Measurements from ENCODE around the gene SDCCAG8. TPM values are rescaled to one million over a fixed set of nuclear protein-coding genes. Genes with fewer than 3 reads are reported as not detected.

SDCCAG8 gene
- total and polyA plus RNA-seq, 2 of the 8 experiments (the other 6 are each of a cell fraction or from before 2014, with no cell fraction given): 15.6 to 21.0 TPM

DNA sequence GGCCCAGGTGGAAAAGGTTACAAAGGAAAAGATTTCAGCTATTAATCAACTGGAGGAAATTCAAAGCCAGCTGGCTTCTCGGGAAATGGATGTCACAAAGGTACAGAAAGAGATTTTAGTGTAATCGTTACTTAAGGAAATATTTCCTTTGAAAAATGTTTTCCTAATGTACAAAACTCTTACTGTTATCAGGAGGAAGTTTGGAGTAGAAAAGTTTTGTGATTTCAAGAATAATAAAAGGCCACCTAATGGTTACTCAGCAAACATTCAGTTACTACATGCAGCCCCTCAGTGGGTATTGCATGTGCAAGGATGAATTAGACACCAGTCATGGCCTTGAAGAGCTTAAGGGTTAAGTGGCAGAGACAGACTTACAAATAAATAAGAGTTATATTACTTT, 85.2 kb downstream of the SDCCAG8 start:
- CTCF ChIA-PET (ENCODE audit: partially characterized antibody): interaction anchor here (0.6 to 4.5 kb wide), 3 partner anchors 68 to 400 kb away, joined by 3 to 49 read pairs (median 3); no protein-coding TSS in a partner anchor
- H3K79me2 ChIP-seq (ENCODE audit: control insufficient read depth in 1 of 2, insufficient read depth in 2 of 2, low read length in 2 of 2): no peaks in the 10 kb centered on the region
- FAIRE-seq: no peak
- H4K8ac ChIP-seq (ENCODE audit: extremely low read depth, insufficient read depth, low read length): no peak overlapping the region
- no peak overlapping the region for H2AK5ac ChIP-seq (ENCODE audit: low read depth, low read length)
- no peaks in the 10 kb centered on the region for H3K79me1 ChIP-seq (ENCODE audit: low read depth, low read length)
- no peak overlapping the region for H3K9ac ChIP-seq (replicated peaks in 1 of 4; ENCODE audit: extremely low read depth in 1 of 4, low read depth in 3 of 4, low read length in 3 of 4)
- POLR2A ChIA-PET (ENCODE audit: partially characterized antibody): no interaction called here
- no peaks in the 10 kb centered on the region for H4K20me1 ChIP-seq (replicated peaks in 1 of 2; ENCODE audit: control insufficient read depth in 1 of 2, insufficient read depth in 2 of 2, low read length in 2 of 2)
- no peaks in the 10 kb centered on the region for H3K36me3 ChIP-seq (ENCODE audit: control insufficient read depth in 2 of 4, insufficient read depth in 4 of 4, low read length in 3 of 4)
- H2AFZ ChIP-seq (ENCODE audit: low read length): no peak overlapping the region
- H3K4ac ChIP-seq (replicated peaks; ENCODE audit: insufficient read length, low read depth, low read length): no peak overlapping the region
- WGBS, 2 experiments (ENCODE audit: extremely low coverage in 1 of 2, insufficient coverage in 1 of 2, insufficient read length in 1 of 2, insufficient replicate concordance in 2 of 2, low coverage in 1 of 2, low lambda C conversion rate in 2 of 2, missing lambda C conversion rate in 1 of 2): 96% methylated on average over 2 of the region's 2 CpGs; no CpG with 5 or more reads in 1 of the 2 experiments
- no peak overlapping the region for H2BK5ac ChIP-seq (ENCODE audit: low read depth, low read length)
- H3K27ac ChIP-seq (ENCODE audit: low read depth, low read length): no peak overlapping the region
- no peak overlapping the region for H3K18ac ChIP-seq (ENCODE audit: extremely low read depth, low read length)
- no peak overlapping the region for H2BK20ac ChIP-seq (ENCODE audit: low read length)
- no peak overlapping the region for H4K5ac ChIP-seq (ENCODE audit: insufficient read length, low read depth, low read length)
- no peaks in the 10 kb centered on the region for H3K9me3 ChIP-seq (ENCODE audit: insufficient read depth in 2 of 2, low read depth in 1 of 2, low read length in 1 of 2)
- no peak overlapping the region for H3K14ac ChIP-seq (ENCODE audit: insufficient read length)
- H2BK15ac ChIP-seq (ENCODE audit: low read length): no peak overlapping the region
- no peak overlapping the region for H2BK12ac ChIP-seq (ENCODE audit: low read depth, low read length)
- no peak for DNase-seq (ENCODE audit: low read depth in 1 of 2, low spot score in 2 of 2)
- no peaks in the 10 kb centered on the region for H3K23me2 ChIP-seq (ENCODE audit: low read depth, low read length)
- no peak overlapping the region for H3K4me3 ChIP-seq (ENCODE audit: extremely low read depth in 1 of 4, insufficient read depth in 2 of 4, low read depth in 3 of 4, low read length in 4 of 4)
- no peak overlapping the region for H3K4me2 ChIP-seq (ENCODE audit: insufficient read depth in 1 of 2, low read depth in 2 of 2, low read length in 2 of 2)
- no peak overlapping the region for H3K56ac ChIP-seq (replicated peaks; ENCODE audit: insufficient read length, low read depth, low read length)
- H3K4me1 ChIP-seq (replicated peaks in 1 of 4; ENCODE audit: control insufficient read depth in 3 of 4, insufficient read depth in 4 of 4, low read length in 3 of 4): no peaks in the 10 kb centered on the region
- H2BK120ac ChIP-seq (replicated peaks; ENCODE audit: low read depth, low read length): no peak overlapping the region
- H3K23ac ChIP-seq (ENCODE audit: insufficient read length): no peak overlapping the region
- H4K91ac ChIP-seq (replicated peaks; ENCODE audit: insufficient read length, low read length): no peak overlapping the region
- no peaks in the 10 kb centered on the region for H3K27me3 ChIP-seq (replicated peaks in 1 of 4; ENCODE audit: control insufficient read depth in 3 of 4, extremely low read depth in 1 of 4, insufficient read depth in 3 of 4, low read length in 3 of 4)
- TF ChIP-seq TAF1 (IDR thresholded peaks at IDR 0.05; ENCODE audit: low read depth, low read length): no peak
- no peak for TF ChIP-seq POLR2AphosphoS5 (IDR thresholded peaks at IDR 0.05; ENCODE audit: low read depth, low read length)
- TF ChIP-seq MAFK (IDR thresholded peaks at IDR 0.05; ENCODE audit: low read depth, low read length): no peak
- no peak for TF ChIP-seq BRCA1 (IDR thresholded peaks at IDR 0.05; ENCODE audit: low read depth, low read length)
- no peak for TF ChIP-seq KDM4A (IDR thresholded peaks at IDR 0.05; ENCODE audit: low read depth, low read length, severe bottlenecking)
- no peak for TF ChIP-seq HDAC2 (IDR thresholded peaks at IDR 0.05; ENCODE audit: borderline replicate concordance in 1 of 2, low read depth in 2 of 2, low read length in 2 of 2)
- TF ChIP-seq NANOG (IDR thresholded peaks at IDR 0.05; ENCODE audit: insufficient read depth, low read depth, low read length, poor library complexity, severe bottlenecking): no peak
- no peak for TF ChIP-seq GTF2F1 (IDR thresholded peaks at IDR 0.05; ENCODE audit: borderline replicate concordance, low read depth, low read length)
- no peak for TF ChIP-seq CBX5 (IDR thresholded peaks at IDR 0.05; ENCODE audit: low read depth, low read length)
- no peak for TF ChIP-seq SP1 (IDR thresholded peaks at IDR 0.05; ENCODE audit: low read depth, low read length)
- no peak for TF ChIP-seq POU5F1 (IDR thresholded peaks at IDR 0.05; ENCODE audit: low read depth, low read length)
- no peak for TF ChIP-seq BACH1 (IDR thresholded peaks at IDR 0.05; ENCODE audit: low read length)
- no peak for TF ChIP-seq ASH2L (IDR thresholded peaks at IDR 0.05; ENCODE audit: low read length)
- no peak for TF ChIP-seq NRF1 (IDR thresholded peaks at IDR 0.05; ENCODE audit: low read depth, low read length)
- no peak for TF ChIP-seq EP300 (IDR thresholded peaks at IDR 0.05; ENCODE audit: borderline replicate concordance in 1 of 2, low read depth in 2 of 2, low read length in 2 of 2)
- no peak for TF ChIP-seq CHD2 (IDR thresholded peaks at IDR 0.05; ENCODE audit: low read length)

All from H1 (cell line).